Progenitor cell of endocrine pancreas (in vitro differentiated cells): ENCODE data around the gene RBFOX2. TPM values are rescaled to one million over a fixed set of nuclear protein-coding genes. Genes with fewer than 3 reads are reported as not detected.

Experiments
- DNase-seq: peaks from one replicate; pipeline ENCODE4 v3.0.0; 2021; ENCODE audit warnings: low spot score; ENCODE audit not compliant: unreplicated experiment
- H3K27ac Mint-ChIP-seq: 2 replicates; pipeline ENCODE4 v1.8.0; 2021; ENCODE audit warnings: mild to moderate bottlenecking, moderate library complexity, mixed read lengths
- H3K27me3 Mint-ChIP-seq: 2 replicates; pipeline ENCODE4 v1.8.0; 2021; ENCODE audit warnings: mixed read lengths
- H3K36me3 Mint-ChIP-seq: 2 replicates; pipeline ENCODE4 v1.8.0; 2022; ENCODE audit warnings: mixed read lengths; ENCODE audit not compliant: insufficient read depth
- H3K4me1 Mint-ChIP-seq: 2 replicates; pipeline ENCODE4 v1.8.0; 2021; ENCODE audit warnings: low read depth, mixed read lengths
- H3K4me3 Mint-ChIP-seq: 2 replicates; pipeline ENCODE4 v1.8.0; 2021; ENCODE audit warnings: low read depth, mild to moderate bottlenecking, moderate library complexity, mixed read lengths
- H3K9me3 Mint-ChIP-seq: 2 replicates; pipeline ENCODE4 v1.8.0; 2021; ENCODE audit warnings: low read depth, mixed read lengths
- total RNA-seq: library from RNA; stranded (reverse); gene quantifications from 2 replicates; pipeline ENCODE4 v1.2.1, GENCODE V29; 2021
- TF ChIP-seq, protein P1 (sequence below): fragments of 200-600 bp; sonication (generic); IDR thresholded peaks from one replicate; pipeline ENCODE4 v1.5.0; 2021; ENCODE audit warnings: antibody characterized with exemption, mild to moderate bottlenecking; ENCODE audit not compliant: unreplicated experiment

RBFOX2 gene
- total RNA-seq, 1 donor from 2014 or later = 140 TPM

- Mint-ChIP-seq H3K4me1 (peaks cover 15% of the 10 kb centered on the region), H3K4me3 (no peak overlapping the region), H3K9me3 (no peaks in the 10 kb centered on the region), H3K27ac (no peak overlapping the region), H3K36me3 (no peaks in the 10 kb centered on the region), H3K27me3 (no peaks in the 10 kb centered on the region)
- TF ChIP-seq, protein P1, sequence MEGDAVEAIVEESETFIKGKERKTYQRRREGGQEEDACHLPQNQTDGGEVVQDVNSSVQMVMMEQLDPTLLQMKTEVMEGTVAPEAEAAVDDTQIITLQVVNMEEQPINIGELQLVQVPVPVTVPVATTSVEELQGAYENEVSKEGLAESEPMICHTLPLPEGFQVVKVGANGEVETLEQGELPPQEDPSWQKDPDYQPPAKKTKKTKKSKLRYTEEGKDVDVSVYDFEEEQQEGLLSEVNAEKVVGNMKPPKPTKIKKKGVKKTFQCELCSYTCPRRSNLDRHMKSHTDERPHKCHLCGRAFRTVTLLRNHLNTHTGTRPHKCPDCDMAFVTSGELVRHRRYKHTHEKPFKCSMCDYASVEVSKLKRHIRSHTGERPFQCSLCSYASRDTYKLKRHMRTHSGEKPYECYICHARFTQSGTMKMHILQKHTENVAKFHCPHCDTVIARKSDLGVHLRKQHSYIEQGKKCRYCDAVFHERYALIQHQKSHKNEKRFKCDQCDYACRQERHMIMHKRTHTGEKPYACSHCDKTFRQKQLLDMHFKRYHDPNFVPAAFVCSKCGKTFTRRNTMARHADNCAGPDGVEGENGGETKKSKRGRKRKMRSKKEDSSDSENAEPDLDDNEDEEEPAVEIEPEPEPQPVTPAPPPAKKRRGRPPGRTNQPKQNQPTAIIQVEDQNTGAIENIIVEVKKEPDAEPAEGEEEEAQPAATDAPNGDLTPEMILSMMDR = no peak
- no peak for DNase-seq
Measured at GRCh38 chr22:35958334-35958733, 70.3 kb downstream of the RBFOX2 start.

- TF ChIP-seq, protein P1 = no peak
- Mint-ChIP-seq H3K4me3 (no peak overlapping the region), H3K27ac (no peak overlapping the region), H3K27me3 (no peaks in the 10 kb centered on the region), H3K9me3 (no peaks in the 10 kb centered on the region), H3K4me1 (peaks cover 14% of the 10 kb centered on the region), H3K36me3 (no peaks in the 10 kb centered on the region)
- no peak for DNase-seq
Measured at GRCh38 chr22:35957589-35957988, 71.0 kb downstream of the RBFOX2 start.

- Mint-ChIP-seq H3K27ac (no peak overlapping the region), H3K27me3 (no peaks in the 10 kb centered on the region), H3K36me3 (no peaks in the 10 kb centered on the region), H3K4me1 (peaks cover 13% of the 10 kb centered on the region), H3K4me3 (no peak overlapping the region), H3K9me3 (no peaks in the 10 kb centered on the region)
- DNase-seq = no peak
- TF ChIP-seq, protein P1 = no peak
Measured at GRCh38 chr22:35956850-35957249, 71.8 kb downstream of the RBFOX2 start.

DNA sequence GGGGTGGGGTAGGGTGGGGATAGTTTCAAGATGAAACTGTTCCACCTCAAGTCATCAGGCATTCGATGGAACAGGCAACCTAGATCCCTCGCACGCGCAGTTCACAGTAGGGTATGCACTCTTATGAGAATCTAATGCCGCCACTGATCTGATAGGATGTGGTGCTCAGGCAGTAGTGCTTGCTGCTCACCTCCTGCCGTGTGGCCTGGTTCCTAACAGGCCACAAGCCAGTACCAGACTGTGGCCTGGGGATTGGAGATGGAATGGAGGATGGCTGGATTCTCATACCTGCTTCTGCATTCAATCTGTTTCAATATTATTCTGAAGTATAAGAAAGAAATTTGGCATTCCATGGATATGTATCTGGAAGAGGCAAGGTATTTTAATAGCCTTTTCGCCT, 73.1 kb downstream of the RBFOX2 start:
- H3K4me3 Mint-ChIP-seq = no peak overlapping the region
- H3K27ac Mint-ChIP-seq = no peak overlapping the region
- no peaks in the 10 kb centered on the region for H3K36me3 Mint-ChIP-seq
- TF ChIP-seq, protein P1 = no peak
- no peaks in the 10 kb centered on the region for H3K27me3 Mint-ChIP-seq
- DNase-seq = no peak
- H3K4me1 Mint-ChIP-seq = peaks cover 6% of the 10 kb centered on the region
- H3K9me3 Mint-ChIP-seq = no peaks in the 10 kb centered on the region

- TF ChIP-seq, protein P1 = no peak
- H3K4me3 Mint-ChIP-seq = no peak overlapping the region
- peaks cover 2% of the 10 kb centered on the region for H3K36me3 Mint-ChIP-seq
- no peaks in the 10 kb centered on the region for H3K27me3 Mint-ChIP-seq
- no peak for DNase-seq
- peaks cover 13% of the 10 kb centered on the region for H3K4me1 Mint-ChIP-seq
- H3K27ac Mint-ChIP-seq = no peak overlapping the region
- peaks cover 3% of the 10 kb centered on the region for H3K9me3 Mint-ChIP-seq
Measured at GRCh38 chr22:35952576-35952975, 76.0 kb downstream of the RBFOX2 start.
